C4-2B (cell line): ENCODE data around the gene ZFP42.

Source experiments
- CTCF ChIP-seq: fragments of 450-650 bp; conservative IDR thresholded peaks from 2 replicates; pipeline ENCODE4 v1.5.1; 2017; ENCODE audit warnings: mild to moderate bottlenecking
- ZFX ChIP-seq: fragments of 450-650 bp; IDR thresholded peaks from 2 replicates; pipeline ENCODE4 v1.6.1; 2017

GRCh38 chr4:188042191-188042590 is 46.6 kb downstream of the ZFP42 start:
- TF ChIP-seq CTCF (no peak), ZFX (no peak)
